Subcutaneous adipose tissue (tissue), 4 donors: ENCODE results near the gene ARHGEF9. TPM values are rescaled to one million over a fixed set of nuclear protein-coding genes. Genes with fewer than 3 reads are reported as not detected.

Experiments
- CTCF ChIP-seq: fragments of 450-650 bp; IDR thresholded peaks from one replicate; pipeline ENCODE4 v1.5.1; 2016; ENCODE audit warnings: low read depth, mild to moderate bottlenecking, control low read depth, antibody characterized with exemption, moderate library complexity
- small RNA-seq: library from RNA; depleted of rRNA; stranded (forward); fragments of <200 nt; gene quantifications from one replicate; pipeline ENCODE3, GENCODE V24; 2016
- total RNA-seq, 4 donors: library from RNA; depleted of rRNA; stranded (reverse); fragments of >200 nt; gene quantifications; one replicate each; pipeline ENCODE4 v1.1.0, GENCODE V29; 2016

The ARHGEF9 gene
- total RNA-seq, 4 donors from 2014 or later = 8.8 to 21.7 (median 14.4) TPM

DNA sequence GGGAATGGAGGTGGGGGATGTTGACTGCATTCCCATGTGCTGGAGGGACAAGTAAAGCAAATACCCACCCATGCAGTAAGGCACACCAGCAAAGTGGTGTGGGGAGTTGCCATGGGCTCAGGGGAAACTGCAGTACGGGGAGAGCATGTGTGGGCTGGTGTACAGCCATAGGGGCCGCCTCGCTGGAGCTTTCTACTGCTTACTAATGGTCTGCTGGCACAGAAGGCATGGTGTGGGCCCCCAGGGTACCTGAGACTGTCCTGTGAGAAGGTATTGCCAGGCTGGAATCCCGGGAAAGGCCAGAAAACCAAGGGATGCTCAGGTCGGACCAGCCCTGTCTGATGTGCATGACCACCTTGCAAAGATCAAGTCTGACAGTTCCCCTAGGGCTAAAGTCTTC lies 199.1 kb downstream of the ARHGEF9 start:
- no peak for TF ChIP-seq CTCF

Small RNA genes within 50 kb of the gene (small RNA-seq; reads per million reads assigned to genes)
- gene MIR1468 = 7.0 reads per million, percentile 85 among the genes with 10 or more reads in this experiment
